ENCODE data around the gene IGHMBP2. TPM values are rescaled to one million over a fixed set of nuclear protein-coding genes. Genes with fewer than 3 reads are reported as not detected.
A peak's percentile ranks its signal among the peaks of the same experiment; 100 is the strongest.

The IGHMBP2 gene
- total RNA-seq, 1 donor, result 10.9 TPM

DNA sequence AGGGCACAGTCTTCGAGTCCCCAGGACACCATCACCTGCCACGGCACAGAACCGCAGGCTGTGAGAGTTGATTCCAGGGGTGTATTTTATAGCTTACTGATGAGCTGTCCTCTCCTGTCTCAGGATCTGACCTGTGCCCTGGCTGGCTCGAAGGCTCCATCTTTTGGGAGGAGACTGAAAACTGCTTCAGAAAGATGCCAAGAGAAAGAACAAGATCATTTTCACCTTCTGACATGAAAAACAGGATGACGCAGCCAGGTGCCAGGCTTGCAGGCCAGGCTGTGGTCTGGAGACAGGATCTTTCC, 74.9 kb downstream of the IGHMBP2 start:
- Histone ChIP-seq H3K27ac (ENCODE audit: low read depth, low read length) (no peak overlapping the region), H3K27me3 (ENCODE audit: insufficient read depth, low read length) (peaks cover 26% of the 10 kb centered on the region), H3K4me3 (ENCODE audit: insufficient read depth, low read length) (no peak overlapping the region), H3K4me2 (ENCODE audit: insufficient read depth, low read length) (no peak overlapping the region), H3K79me2 (ENCODE audit: insufficient read depth, low read length) (no peaks in the 10 kb centered on the region), H4K20me1 (ENCODE audit: insufficient read depth, low read length) (no peaks in the 10 kb centered on the region), H3K9me3 (ENCODE audit: low read depth, low read length) (no peaks in the 10 kb centered on the region), H3K4me1 (ENCODE audit: insufficient read depth, low read length) (no peaks in the 10 kb centered on the region), H2AFZ (ENCODE audit: low read length) (peak overlapping the region; percentile 20), H3K36me3 (ENCODE audit: insufficient read depth, low read length) (no peaks in the 10 kb centered on the region)
- DNase-seq (ENCODE audit: insufficient read length, low spot score, missing footprints), result peak; percentile 60
- TF ChIP-seq CTCF (IDR thresholded peaks at IDR 0.05; ENCODE audit: extremely low read depth, low read depth, low read length), result no peak

DNA sequence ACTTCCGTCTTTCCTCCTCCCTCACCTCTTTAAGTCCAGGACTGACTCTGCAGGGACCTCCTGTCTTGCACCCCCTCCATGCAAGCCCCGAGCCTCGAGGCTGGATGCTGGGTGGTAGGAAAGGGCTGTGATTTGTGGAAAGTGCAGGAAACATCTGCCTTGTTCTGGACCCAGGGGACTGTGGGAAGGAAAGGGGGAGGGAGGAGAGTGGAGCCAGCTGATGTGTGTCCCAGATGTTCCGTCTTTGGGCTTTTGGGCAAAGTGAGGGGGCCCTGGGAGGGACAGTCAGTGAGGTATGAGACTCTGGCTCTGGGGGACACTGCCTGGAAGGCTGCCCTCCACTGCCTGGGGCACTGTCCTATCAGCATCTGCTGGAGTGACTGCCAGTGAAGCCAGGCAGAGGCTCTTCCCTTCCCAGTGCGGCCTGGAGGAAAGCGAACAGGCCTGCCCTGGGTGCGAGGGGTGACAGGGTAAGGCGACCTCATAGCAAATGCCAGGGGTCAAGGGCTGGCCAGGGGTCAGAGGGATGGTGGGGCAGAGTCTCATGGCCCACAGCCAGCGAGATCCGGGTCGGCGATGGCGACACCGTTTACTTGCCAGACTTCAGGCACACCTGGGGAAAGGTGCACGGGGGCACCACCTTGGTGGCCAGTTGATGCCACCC, 75.4 kb downstream of the IGHMBP2 start:
- no peaks in the 10 kb centered on the region for H3K4me1 ChIP-seq (ENCODE audit: insufficient read depth, low read length)
- H2AFZ ChIP-seq (ENCODE audit: low read length), result peak overlapping the region; percentile 20
- H3K27me3 ChIP-seq (ENCODE audit: insufficient read depth, low read length), result peaks cover 26% of the 10 kb centered on the region
- H3K79me2 ChIP-seq (ENCODE audit: insufficient read depth, low read length), result no peaks in the 10 kb centered on the region
- H3K27ac ChIP-seq (ENCODE audit: low read depth, low read length), result no peak overlapping the region
- H3K9me3 ChIP-seq (ENCODE audit: low read depth, low read length), result no peaks in the 10 kb centered on the region
- H3K4me3 ChIP-seq (ENCODE audit: insufficient read depth, low read length), result no peak overlapping the region
- no peaks in the 10 kb centered on the region for H3K36me3 ChIP-seq (ENCODE audit: insufficient read depth, low read length)
- peak; percentile 60 for DNase-seq (ENCODE audit: insufficient read length, low spot score, missing footprints)
- TF ChIP-seq CTCF (IDR thresholded peaks at IDR 0.05; ENCODE audit: extremely low read depth, low read depth, low read length), result no peak
- H4K20me1 ChIP-seq (ENCODE audit: insufficient read depth, low read length), result no peaks in the 10 kb centered on the region
- H3K4me2 ChIP-seq (ENCODE audit: insufficient read depth, low read length), result no peak overlapping the region

DNA sequence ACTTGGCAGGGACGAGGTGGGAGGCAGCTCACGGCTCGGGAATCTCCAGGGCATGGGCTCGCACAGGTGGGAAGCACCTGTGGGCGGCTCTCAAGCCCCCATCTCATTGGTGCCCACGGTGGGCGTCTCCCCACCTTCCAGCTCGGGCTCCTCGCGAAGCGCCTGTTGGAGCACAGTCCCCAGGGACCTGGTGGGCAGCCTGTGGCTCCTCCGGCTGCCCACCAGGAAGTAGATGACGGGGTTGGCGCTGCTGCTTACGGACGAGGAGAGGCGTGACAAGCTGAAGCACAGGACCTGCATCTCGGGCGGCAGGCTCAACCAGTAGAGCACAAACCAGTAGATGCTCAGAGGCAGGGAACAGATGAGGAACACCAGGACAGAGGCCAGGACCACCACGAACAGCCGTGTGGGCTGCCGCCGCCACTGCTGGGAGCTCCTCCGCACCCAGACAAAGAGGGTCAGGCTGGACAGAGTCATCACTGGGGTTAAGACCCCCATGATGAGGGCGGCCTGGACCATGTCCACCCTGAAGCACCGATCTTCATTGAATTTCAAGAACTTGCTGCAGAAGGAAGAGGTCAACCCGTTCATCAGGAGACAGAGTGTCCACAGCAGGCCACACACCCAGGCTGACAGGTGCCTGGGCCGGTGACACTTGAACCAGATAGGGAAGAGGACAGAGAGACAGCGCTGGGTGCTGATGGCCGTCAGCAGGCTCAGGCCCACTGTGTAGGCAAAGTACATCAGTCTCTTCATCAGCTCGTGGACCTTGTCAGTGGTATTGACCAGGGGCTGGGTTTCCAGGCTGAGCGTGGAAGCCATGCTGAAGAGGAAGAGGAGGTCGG, 76.5 kb downstream of the IGHMBP2 start:
- peaks cover 26% of the 10 kb centered on the region for H3K27me3 ChIP-seq (ENCODE audit: insufficient read depth, low read length)
- H2AFZ ChIP-seq (ENCODE audit: low read length), result no peak overlapping the region

More for the DNA sequence above, 76.5 kb downstream of the IGHMBP2 start:
- peak; percentile 62 for DNase-seq (ENCODE audit: insufficient read length, low spot score, missing footprints)
- no peak for TF ChIP-seq CTCF (IDR thresholded peaks at IDR 0.05; ENCODE audit: extremely low read depth, low read depth, low read length)
- Histone ChIP-seq H3K79me2 (ENCODE audit: insufficient read depth, low read length) (no peaks in the 10 kb centered on the region), H3K36me3 (ENCODE audit: insufficient read depth, low read length) (no peaks in the 10 kb centered on the region), H3K4me1 (ENCODE audit: insufficient read depth, low read length) (no peaks in the 10 kb centered on the region), H3K27ac (ENCODE audit: low read depth, low read length) (no peak overlapping the region), H3K4me3 (ENCODE audit: insufficient read depth, low read length) (no peak overlapping the region), H4K20me1 (ENCODE audit: insufficient read depth, low read length) (no peaks in the 10 kb centered on the region), H3K4me2 (ENCODE audit: insufficient read depth, low read length) (no peak overlapping the region), H3K9me3 (ENCODE audit: low read depth, low read length) (no peaks in the 10 kb centered on the region)

All from osteoblast (primary cell).